Thyroid gland (tissue), 4 donors: Measurements from ENCODE around the gene CCDC178. TPM values are rescaled to one million over a fixed set of nuclear protein-coding genes. Genes with fewer than 3 reads are reported as not detected.

Source experiments
- DNase-seq, 2 donors: peaks; one replicate each; pipeline ENCODE4 v3.0.0-alpha.2; 2019
- H3K27ac ChIP-seq, 3 donors: fragments of 200-600 bp; sonication (generic); 1 replicate in 2 of 3; 2 replicates in 1 of 3; pipeline ENCODE4 v1.5.1; 2016 to 2019; ENCODE audit warnings: mild to moderate bottlenecking in 1 of 3, moderate library complexity in 1 of 3
- H3K27me3 ChIP-seq: fragments of 200-600 bp; sonication (generic); one replicate; pipeline ENCODE4 v1.5.1; 2019
- H3K36me3 ChIP-seq, 2 donors: fragments of 200-600 bp; sonication (generic); one replicate each; pipeline ENCODE4 v1.5.1; 2016 to 2019
- H3K4me1 ChIP-seq, 2 donors: fragments of 200-600 bp; sonication (generic); one replicate each; pipeline ENCODE4 v1.5.1; 2017 to 2019
- H3K4me3 ChIP-seq, 3 donors: fragments of 200-600 bp; sonication (generic); replicated peaks in 1 of 3; 1 replicate in 2 of 3; 2 replicates in 1 of 3; pipeline ENCODE4 v1.5.1; 2016; ENCODE audit warnings: mild to moderate bottlenecking in 1 of 3
- H3K9me3 ChIP-seq: fragments of 200-600 bp; sonication (generic); one replicate; pipeline ENCODE4 v1.5.1; 2017
- CTCF ChIP-seq, 6 experiments: fragments of 200-600 bp in 3 of 6; fragments of 450-650 bp in 3 of 6; sonication (generic) in 3 of 6; IDR thresholded peaks; one replicate each; pipeline ENCODE4 v1.5.1; 2016 to 2019; ENCODE audit warnings: antibody characterized with exemption in 6 of 6, mild to moderate bottlenecking in 2 of 6, inconsistent platforms in 1 of 6, moderate library complexity in 1 of 6
- POLR2A ChIP-seq, 2 donors: fragments of 450-650 bp; IDR thresholded peaks; one replicate each; pipeline ENCODE4 v1.6.1; 2017; ENCODE audit warnings: antibody characterized with exemption in 2 of 2, mild to moderate bottlenecking in 2 of 2, moderate library complexity in 1 of 2
- WGBS, 2 donors: methylation state at CpG; one replicate each; pipeline ENCODE4 v1.1.5; 2017; 5-methylcytosine and 5-hydroxymethylcytosine counted together
- intact Hi-C: fragments of 100-400 bp; cut with DNase I; formaldehyde crosslinking; loops from one replicate; pipeline ENCODE4 v1.15.1; 2023
- total RNA-seq, 4 donors: library from RNA; depleted of rRNA; stranded (reverse); fragments of >200 nt; gene quantifications; one replicate each; pipeline ENCODE4 v1.2.3, GENCODE V29; 2016

The CCDC178 gene
- total RNA-seq, 4 donors from 2014 or later: 1.4 to 3.1 (median 1.7) TPM; not detected in 1

- no peak overlapping the region for H3K27ac ChIP-seq
- DNase-seq: no peak
- H3K9me3 ChIP-seq: no peaks in the 10 kb centered on the region
- TF ChIP-seq POLR2A (IDR thresholded peaks at IDR 0.05): no peak
- no peak for TF ChIP-seq CTCF (IDR thresholded peaks at IDR 0.05)
- intact Hi-C loops: no loop called here
- WGBS, 2 donors: 74 to 83% methylated on average over 3 of the region's 3 CpGs
- no peaks in the 10 kb centered on the region for H3K4me1 ChIP-seq
- no peaks in the 10 kb centered on the region for H3K27me3 ChIP-seq
- H3K4me3 ChIP-seq: no peak overlapping the region
- H3K36me3 ChIP-seq: no peaks in the 10 kb centered on the region
Measured at GRCh38 chr18:33469699-33470098, 29.2 kb upstream of the CCDC178 start.

- WGBS, 2 donors: 89 to 92% methylated on average over 1 of the region's 1 CpG
- intact Hi-C loops: no loop called here
- H3K4me1 ChIP-seq: peaks cover 0 to 4% of the 10 kb centered on the region in 2 donors
- no peaks in the 10 kb centered on the region for H3K36me3 ChIP-seq
- no peaks in the 10 kb centered on the region for H3K9me3 ChIP-seq
- no peaks in the 10 kb centered on the region for H3K27me3 ChIP-seq
- no peak overlapping the region for H3K4me3 ChIP-seq
- DNase-seq: no peak
- TF ChIP-seq POLR2A (IDR thresholded peaks at IDR 0.05): no peak
- TF ChIP-seq CTCF (IDR thresholded peaks at IDR 0.05): no peak
- H3K27ac ChIP-seq: no peak overlapping the region
Measured at GRCh38 chr18:33467531-33467930, 27.0 kb upstream of the CCDC178 start.

GRCh38 chr18:33466822-33467221 lies 26.3 kb upstream of the CCDC178 start:
- WGBS, 2 donors: 86 to 92% methylated on average over 1 of the region's 1 CpG
- Histone ChIP-seq H3K27ac (no peak overlapping the region), H3K9me3 (no peaks in the 10 kb centered on the region), H3K36me3 (no peaks in the 10 kb centered on the region), H3K4me1 (peaks cover 5 to 9% of the 10 kb centered on the region in 2 donors), H3K4me3 (no peak overlapping the region), H3K27me3 (no peaks in the 10 kb centered on the region)
- no peak for DNase-seq
- intact Hi-C loops: no loop called here
- no peak for TF ChIP-seq CTCF (IDR thresholded peaks at IDR 0.05)
- TF ChIP-seq POLR2A (IDR thresholded peaks at IDR 0.05): no peak

- intact Hi-C loops: no loop called here
- Histone ChIP-seq H3K27me3 (no peaks in the 10 kb centered on the region), H3K36me3 (no peaks in the 10 kb centered on the region), H3K4me3 (no peak overlapping the region), H3K9me3 (no peaks in the 10 kb centered on the region), H3K4me1 (peaks cover 16 to 19% of the 10 kb centered on the region in 2 donors), H3K27ac (peak overlapping the region; percentile 9 to 29 (median 10))
- 21 to 23% methylated on average over 1 of the region's 1 CpG for WGBS, 2 donors
- DNase-seq: peak; percentile 59 to 61
- TF ChIP-seq CTCF (IDR thresholded peaks at IDR 0.05): no peak
- no peak for TF ChIP-seq POLR2A (IDR thresholded peaks at IDR 0.05)
Measured at GRCh38 chr18:33460681-33461080, 20.2 kb upstream of the CCDC178 start.

GRCh38 chr18:33459612-33460011 lies 19.1 kb upstream of the CCDC178 start:
- H3K4me1 ChIP-seq: peaks cover 16 to 19% of the 10 kb centered on the region in 2 donors
- H3K27ac ChIP-seq: no peak overlapping the region
- H3K4me3 ChIP-seq: no peak overlapping the region
- no peak for TF ChIP-seq POLR2A (IDR thresholded peaks at IDR 0.05)
- TF ChIP-seq CTCF (IDR thresholded peaks at IDR 0.05): no peak
- H3K27me3 ChIP-seq: no peaks in the 10 kb centered on the region
- intact Hi-C loops: no loop called here
- H3K9me3 ChIP-seq: no peaks in the 10 kb centered on the region
- H3K36me3 ChIP-seq: no peaks in the 10 kb centered on the region
- no peak for DNase-seq
